CD4-positive, alpha-beta T cell treated with Interleukin-17A for 4 hours (primary cell): Measurements from ENCODE around the gene TADA2B.
"Not testable (repeated sequence)": the region's sequence is repeated elsewhere in the genome, so short reads cannot be mapped to it uniquely, and the experiment has no call there.

ENCODE experiments used
- DNase-seq: peaks from one replicate; pipeline ENCODE4 v3.0.0-alpha.2; 2020; ENCODE audit warnings: mixed read lengths

The TADA2B gene

GRCh38 chr4:7060346-7061150 lies 17.4 kb downstream of the TADA2B start:
- no peak for DNase-seq

GRCh38 chr4:7061815-7062214 lies 18.6 kb downstream of the TADA2B start:
- no peak for DNase-seq

DNA sequence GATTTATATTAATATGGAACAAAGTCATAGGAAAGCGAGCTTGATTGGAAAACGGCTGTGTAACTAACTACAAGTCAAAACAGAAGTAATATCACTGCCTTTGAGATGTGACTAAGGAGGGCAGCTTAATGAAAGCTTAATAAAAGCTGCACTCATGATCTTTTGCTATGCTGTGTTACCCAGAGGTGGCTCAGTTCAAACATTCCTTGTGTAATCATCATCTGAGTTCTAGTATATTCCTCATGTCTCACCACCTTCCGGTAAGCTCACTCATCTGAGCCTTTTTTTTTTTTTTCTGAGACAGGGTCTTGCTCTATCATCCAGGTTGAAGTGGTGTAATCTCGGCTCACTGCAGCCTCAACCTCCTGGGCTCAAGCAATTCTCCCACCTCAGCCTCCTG lies 19.6 kb downstream of the TADA2B start:
- DNase-seq, result no peak

- DNase-seq, result no peak
Observed at GRCh38 chr4:7063362-7063761, 20.2 kb downstream of the TADA2B start.

DNA sequence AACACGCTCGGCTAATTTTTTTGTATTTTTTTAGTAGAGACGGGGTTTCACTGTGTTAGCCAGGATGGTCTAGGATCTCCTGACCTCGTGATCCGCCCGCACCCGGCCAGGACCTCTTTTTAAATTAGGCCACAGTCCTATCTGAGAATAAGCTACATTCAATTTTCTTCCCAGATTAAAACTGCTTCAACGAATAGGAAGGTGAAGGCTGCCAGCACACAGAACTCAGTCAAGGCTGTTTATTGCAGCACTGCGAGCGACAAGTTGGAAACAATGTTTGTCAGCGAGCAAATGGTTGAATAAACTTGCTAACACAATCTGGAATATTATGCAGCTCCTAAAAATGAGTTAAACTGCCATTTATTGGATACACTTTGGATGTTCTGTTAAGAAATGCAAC lies 22.8 kb downstream of the TADA2B start:
- no peak for DNase-seq

GRCh38 chr4:7066493-7066892 lies 23.3 kb downstream of the TADA2B start:
- no peak for DNase-seq

GRCh38 chr4:7067126-7067451 lies 23.9 kb downstream of the TADA2B start:
- no peak for DNase-seq

- DNase-seq, result peak; percentile 100
Observed at GRCh38 chr4:7067452-7068278, 24.5 kb downstream of the TADA2B start, which contains the start of gene GRPEL1. GRPEL1 (minus strand) TSS chr4:7068064; CDS start chr4:7068032, 32 bp downstream.

DNA sequence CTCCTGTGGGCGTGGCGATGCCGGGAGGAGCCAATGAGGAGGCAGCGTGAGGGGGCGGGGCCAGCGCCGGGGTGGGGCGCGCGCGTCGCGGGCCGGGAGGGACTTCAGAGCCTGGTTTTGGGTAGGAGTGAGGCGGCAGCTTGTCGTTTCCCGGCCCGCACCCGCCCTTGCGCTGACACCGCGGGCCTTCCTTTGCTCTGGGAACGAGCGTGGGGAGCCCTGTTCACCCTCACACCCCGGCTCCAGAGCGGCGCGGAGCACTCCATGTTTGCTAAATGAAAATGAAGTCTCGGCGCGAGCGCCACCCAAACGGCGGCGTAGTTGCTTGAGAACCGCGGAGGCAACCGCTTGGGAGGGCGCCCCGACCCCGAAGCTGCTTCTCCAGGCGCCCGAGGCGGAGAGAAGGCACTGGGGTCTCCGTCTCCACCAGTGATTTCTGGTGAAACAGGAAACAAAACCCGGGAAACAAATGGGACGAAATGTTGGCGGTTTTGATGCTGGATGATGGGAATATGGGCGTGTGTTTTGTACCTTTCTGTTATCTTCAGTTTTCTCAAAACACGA lies 25.2 kb downstream of the TADA2B start:
- no peak for DNase-seq

- DNase-seq, result no peak
Observed at GRCh38 chr4:7068883-7069282, 25.7 kb downstream of the TADA2B start.

- peak; percentile 91 for DNase-seq
Observed at GRCh38 chr4:7070729-7071511, 27.7 kb downstream of the TADA2B start.

GRCh38 chr4:7073059-7073458 lies 29.9 kb downstream of the TADA2B start:
- no peak for DNase-seq

DNA sequence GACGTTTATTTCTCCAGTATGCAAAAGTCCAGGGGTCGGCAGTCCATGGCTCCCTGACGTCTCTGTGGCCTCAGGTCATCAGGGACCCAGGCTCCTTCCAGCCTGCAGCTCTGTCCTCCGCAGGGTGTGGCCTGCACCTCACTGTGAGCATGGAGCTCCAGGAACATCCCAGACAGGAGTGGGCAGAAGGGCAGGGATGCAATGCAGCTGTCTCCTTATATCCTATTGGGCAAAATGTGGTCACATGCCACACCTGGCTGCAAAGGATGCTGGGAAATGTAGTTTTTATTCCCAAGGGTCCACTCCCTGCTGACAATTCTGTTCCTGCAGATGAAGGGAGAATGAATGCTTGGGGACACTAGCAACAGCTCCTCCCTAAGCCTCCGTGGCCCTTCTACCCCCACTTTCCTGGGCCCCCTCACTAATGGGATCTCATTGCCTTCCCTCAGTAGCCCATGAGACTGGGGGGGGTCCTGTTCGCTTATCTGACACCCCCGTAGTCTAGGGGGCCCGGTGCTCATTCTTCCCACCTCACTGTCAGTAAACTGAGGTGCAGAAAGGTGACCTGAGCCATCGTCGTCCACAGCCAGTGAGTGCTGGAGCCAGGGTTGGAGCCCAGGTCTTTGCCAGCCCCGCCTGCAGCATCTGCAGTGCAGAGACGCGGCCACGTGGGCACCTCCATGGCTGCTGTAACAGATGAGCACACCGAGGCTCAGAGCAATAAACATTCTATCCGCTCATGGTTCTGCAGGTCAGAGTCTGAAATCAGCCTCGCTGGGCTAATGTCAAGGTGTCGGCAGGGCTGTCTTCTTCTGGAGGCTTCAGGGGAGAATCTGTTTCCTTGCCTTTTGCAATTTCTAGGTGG lies 30.6 kb downstream of the TADA2B start:
- DNase-seq, result no peak

DNA sequence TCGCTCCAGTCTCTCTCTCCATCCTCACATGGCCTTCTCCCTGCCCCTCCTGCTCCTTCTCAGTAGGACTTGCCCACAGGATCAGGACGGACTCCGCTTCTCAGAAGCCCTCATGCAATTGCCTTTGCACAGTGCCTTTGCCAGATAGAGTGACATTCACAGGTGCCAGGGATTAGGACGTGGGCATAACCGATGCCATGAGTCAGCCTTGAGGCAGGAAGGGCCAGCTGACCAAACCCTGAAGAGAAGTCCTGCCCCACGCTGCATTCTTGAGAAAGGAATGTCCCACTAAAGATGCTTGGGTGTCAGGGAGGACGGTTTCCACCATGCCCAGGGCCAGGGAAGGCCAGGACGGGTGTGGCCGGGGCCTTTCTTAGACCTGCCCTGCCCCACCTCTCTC lies 31.3 kb downstream of the TADA2B start:
- no peak for DNase-seq

- DNase-seq, result no peak
Observed at GRCh38 chr4:7075962-7076695, 33.0 kb downstream of the TADA2B start.

DNA sequence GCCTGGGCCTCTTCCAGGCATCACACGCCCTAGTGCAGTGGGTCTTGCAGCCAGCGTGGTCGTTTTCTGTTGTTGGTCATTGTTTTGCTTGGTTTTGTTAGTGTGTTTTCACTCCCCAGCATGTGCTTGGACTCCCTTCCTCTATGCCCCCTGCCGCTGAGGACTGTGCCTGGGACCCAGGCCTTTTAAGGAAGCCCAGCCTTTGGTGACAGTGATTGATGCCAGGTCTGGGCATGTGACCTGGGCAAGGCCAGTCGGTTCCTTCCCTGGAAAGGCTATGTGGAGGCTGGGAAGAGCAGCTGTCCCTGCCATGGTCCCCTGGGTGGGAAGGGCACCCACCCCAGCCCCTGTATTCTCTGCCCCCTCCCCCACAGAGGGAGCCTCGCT lies 33.5 kb downstream of the TADA2B start:
- DNase-seq, result no peak

- DNase-seq, result no peak
Observed at GRCh38 chr4:7077371-7077770, 34.2 kb downstream of the TADA2B start.

DNA sequence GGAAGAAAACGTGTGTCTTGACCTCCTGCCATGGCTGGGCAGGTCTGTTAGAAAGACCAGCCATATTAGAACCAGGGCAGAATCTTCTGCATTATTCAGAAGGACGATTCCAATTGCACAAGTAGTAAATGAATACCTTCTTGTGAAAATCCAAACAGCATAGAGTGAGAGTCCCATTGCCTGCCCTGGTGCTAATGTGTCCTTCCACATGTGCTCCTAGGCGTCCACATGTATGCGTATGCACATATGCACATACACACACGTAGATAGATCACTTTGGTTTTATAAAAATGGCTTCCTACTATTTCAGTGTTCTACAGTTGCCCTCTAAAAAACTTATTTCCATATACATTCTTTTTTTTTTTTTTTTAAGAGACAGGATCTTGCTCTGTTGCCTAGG lies 34.9 kb downstream of the TADA2B start:
- DNase-seq, result no peak

GRCh38 chr4:7079483-7079882 lies 36.3 kb downstream of the TADA2B start:
- not testable (repeated sequence) for DNase-seq

GRCh38 chr4:7079909-7080308 lies 36.7 kb downstream of the TADA2B start:
- not testable (repeated sequence) for DNase-seq
